GM13977 (cell line): ENCODE measurements around the gene STARD10.

Experiments
- DNase-seq: peaks from one replicate; pipeline ENCODE4 v3.0.0; 2012; ENCODE audit warnings: low spot score
- CTCF ChIP-seq: IDR thresholded peaks from 2 replicates; pipeline ENCODE4 v1.5.1; 2012; ENCODE audit warnings: mild to moderate bottlenecking, control low read depth; ENCODE audit not compliant: insufficient read depth; ENCODE audit errors: extremely low read depth, missing control alignments
- in situ Hi-C: fragments of 300-500 bp; cut with MboI; formaldehyde crosslinking; loops from one replicate; pipeline ENCODE4 v1.12.0; 2022; ENCODE audit warnings: low sequenced_read_pairs, low pct_unique_long_range_greater_than_20kb, mixed read lengths, inconsistent platforms; ENCODE audit not compliant: unreplicated experiment

The STARD10 gene

GRCh38 chr11:72786305-72787215 is 7.3 kb downstream of the STARD10 start:
- no peak for TF ChIP-seq CTCF
- no peak for DNase-seq
- in situ Hi-C loops = no loop called here

GRCh38 chr11:72784662-72785061 is 9.2 kb downstream of the STARD10 start:
- no peak for DNase-seq
- in situ Hi-C loops = no loop called here
- TF ChIP-seq CTCF = no peak

GRCh38 chr11:72783144-72783905 is 10.5 kb downstream of the STARD10 start:
- in situ Hi-C loops = no loop called here
- no peak for DNase-seq

GRCh38 chr11:72782081-72782920 is 11.5 kb downstream of the STARD10 start:
- in situ Hi-C loops = no loop called here
- TF ChIP-seq CTCF = no peak
- DNase-seq = no peak

More at GRCh38 chr11:72783144-72783905, 10.5 kb downstream of the STARD10 start:
- TF ChIP-seq CTCF = no peak

- in situ Hi-C loops = no loop called here
- peak; percentile 89 for DNase-seq
- TF ChIP-seq CTCF = no peak
Observed at GRCh38 chr11:72781313-72782080, 12.3 kb downstream of the STARD10 start.

GRCh38 chr11:72781063-72781312 is 12.9 kb downstream of the STARD10 start:
- no peak for DNase-seq
- in situ Hi-C loops = no loop called here
- no peak for TF ChIP-seq CTCF
